Osteoblast (primary cell): ENCODE results near the gene ONECUT2. TPM values are rescaled to one million over a fixed set of nuclear protein-coding genes. Genes with fewer than 3 reads are reported as not detected.

Source experiments
- DNase-seq: peaks from one replicate; pipeline ENCODE4 v3.0.0; 2011; ENCODE audit warnings: low spot score, mixed read lengths; ENCODE audit not compliant: insufficient read length; ENCODE audit errors: missing footprints
- H2AFZ ChIP-seq: 2 replicates; pipeline ENCODE4 v1.6.0; 2011; ENCODE audit warnings: mild to moderate bottlenecking, low read length
- H3K27ac ChIP-seq: 2 replicates; pipeline ENCODE4 v1.5.1; 2011; ENCODE audit warnings: mild to moderate bottlenecking, low read depth, low read length, moderate library complexity
- H3K27me3 ChIP-seq: 2 replicates; pipeline ENCODE4 v1.6.0; 2012; ENCODE audit warnings: mild to moderate bottlenecking, control low read depth, inconsistent platforms, low read length, moderate library complexity; ENCODE audit not compliant: insufficient read depth
- H3K36me3 ChIP-seq: 2 replicates; pipeline ENCODE4 v1.5.1; 2011; ENCODE audit warnings: mild to moderate bottlenecking, low read length, control low read depth, moderate library complexity; ENCODE audit not compliant: insufficient read depth
- H3K4me1 ChIP-seq: 2 replicates; pipeline ENCODE4 v1.5.1; 2011; ENCODE audit warnings: mild to moderate bottlenecking, low read length, control low read depth, moderate library complexity; ENCODE audit not compliant: insufficient read depth
- H3K4me2 ChIP-seq: 2 replicates; pipeline ENCODE4 v1.6.0; 2011; ENCODE audit warnings: mild to moderate bottlenecking, low read length; ENCODE audit not compliant: insufficient read depth
- H3K4me3 ChIP-seq: fragments of 200-600 bp; sonication (generic); 3 replicates; pipeline ENCODE4 v1.5.1; 2012; ENCODE audit warnings: mild to moderate bottlenecking, low read length, inconsistent platforms; ENCODE audit not compliant: insufficient read depth
- H3K79me2 ChIP-seq: 2 replicates; pipeline ENCODE4 v1.6.0; 2012; ENCODE audit warnings: mild to moderate bottlenecking, low read length, control low read depth, inconsistent platforms; ENCODE audit not compliant: insufficient read depth
- H3K9me3 ChIP-seq: 2 replicates; pipeline ENCODE4 v1.5.1; 2011; ENCODE audit warnings: low read depth, low read length, control low read depth
- H4K20me1 ChIP-seq: 2 replicates; pipeline ENCODE4 v1.6.0; 2012; ENCODE audit warnings: mild to moderate bottlenecking, low read length, control low read depth; ENCODE audit not compliant: insufficient read depth
- CTCF ChIP-seq: IDR thresholded peaks from 2 replicates; pipeline ENCODE4 v1.5.1; 2011; ENCODE audit warnings: mild to moderate bottlenecking, low read depth, low read length, moderate library complexity; ENCODE audit errors: extremely low read depth
- total RNA-seq: library from RNA; depleted of rRNA; stranded (reverse); fragments of >200 nt; gene quantifications from 2 replicates; pipeline ENCODE4 v1.2.3, GENCODE V29; 2012

Gene ONECUT2
- total RNA-seq, 1 donor, result under 0.01 TPM

GRCh38 chr18:57443702-57444101 is 8.5 kb downstream of the ONECUT2 start:
- no peak overlapping the region for H2AFZ ChIP-seq
- H3K27ac ChIP-seq, result no peak overlapping the region
- H3K9me3 ChIP-seq, result no peaks in the 10 kb centered on the region
- peaks cover 71% of the 10 kb centered on the region for H3K27me3 ChIP-seq
- H3K4me2 ChIP-seq, result no peak overlapping the region
- H3K79me2 ChIP-seq, result no peaks in the 10 kb centered on the region
- H3K36me3 ChIP-seq, result no peaks in the 10 kb centered on the region
- no peak for TF ChIP-seq CTCF
- H3K4me3 ChIP-seq, result no peak overlapping the region
- DNase-seq, result peak; percentile 4
- peaks cover 2% of the 10 kb centered on the region for H4K20me1 ChIP-seq
- peaks cover 3% of the 10 kb centered on the region for H3K4me1 ChIP-seq

- DNase-seq, result no peak
- H2AFZ ChIP-seq, result no peak overlapping the region
- TF ChIP-seq CTCF, result no peak
- no peak overlapping the region for H3K4me3 ChIP-seq
- peaks cover 2% of the 10 kb centered on the region for H4K20me1 ChIP-seq
- H3K4me1 ChIP-seq, result peaks cover 3% of the 10 kb centered on the region
- H3K9me3 ChIP-seq, result no peaks in the 10 kb centered on the region
- no peaks in the 10 kb centered on the region for H3K36me3 ChIP-seq
- H3K79me2 ChIP-seq, result no peaks in the 10 kb centered on the region
- H3K4me2 ChIP-seq, result no peak overlapping the region
- no peak overlapping the region for H3K27ac ChIP-seq
- H3K27me3 ChIP-seq, result peaks cover 65% of the 10 kb centered on the region
Measured at GRCh38 chr18:57444301-57444759, 9.2 kb downstream of the ONECUT2 start.

GRCh38 chr18:57445488-57446319 is 10.5 kb downstream of the ONECUT2 start:
- Histone ChIP-seq H3K36me3 (no peaks in the 10 kb centered on the region), H3K4me3 (no peak overlapping the region), H3K9me3 (no peaks in the 10 kb centered on the region), H3K27me3 (peaks cover 51% of the 10 kb centered on the region), H3K4me2 (no peak overlapping the region), H4K20me1 (peaks cover 2% of the 10 kb centered on the region), H2AFZ (no peak overlapping the region), H3K79me2 (no peaks in the 10 kb centered on the region), H3K27ac (no peak overlapping the region), H3K4me1 (peaks cover 3% of the 10 kb centered on the region)
- no peak for TF ChIP-seq CTCF
- no peak for DNase-seq

GRCh38 chr18:57446322-57446721 is 11.1 kb downstream of the ONECUT2 start:
- Histone ChIP-seq H3K4me2 (no peak overlapping the region), H3K36me3 (no peaks in the 10 kb centered on the region), H4K20me1 (peaks cover 2% of the 10 kb centered on the region), H3K4me3 (no peak overlapping the region), H2AFZ (no peak overlapping the region), H3K27me3 (peaks cover 45% of the 10 kb centered on the region), H3K79me2 (no peaks in the 10 kb centered on the region), H3K9me3 (no peaks in the 10 kb centered on the region), H3K4me1 (peaks cover 3% of the 10 kb centered on the region), H3K27ac (no peak overlapping the region)
- DNase-seq, result no peak
- peak; percentile 50 for TF ChIP-seq CTCF
